Kidney (tissue), 14 donors: ENCODE data around the gene AFG1L. TPM values are rescaled to one million over a fixed set of nuclear protein-coding genes. Genes with fewer than 3 reads are reported as not detected.
"Not testable (repeated sequence)": the region's sequence is repeated elsewhere in the genome, so short reads cannot be mapped to it uniquely, and the experiment has no call there.

Experiments
- DNase-seq, 5 donors: peaks; one replicate each; pipeline ENCODE4 v3.0.0-alpha.2; 2013 to 2020
- FAIRE-seq: peaks from 2 replicates; lab custom pipeline; 2012; peaks lifted over from hg19 to GRCh38; lab: Jason Lieb, UNC
- H3K27ac ChIP-seq, 2 donors: one replicate each; pipeline ENCODE4 v1.7.0; 2013; ENCODE audit warnings: low read depth in 2 of 2, low read length in 2 of 2, inconsistent platforms in 1 of 2
- H3K27me3 ChIP-seq: one replicate; pipeline ENCODE4 v1.7.1; 2013; ENCODE audit warnings: low read length, inconsistent platforms; ENCODE audit not compliant: control insufficient read depth, insufficient read depth
- H3K36me3 ChIP-seq, 3 donors: one replicate each; pipeline versions ENCODE4 v1.7.0 to v1.7.1; 2013; ENCODE audit warnings: low read length in 3 of 3, control low read depth in 1 of 3, inconsistent platforms in 1 of 3; ENCODE audit not compliant: insufficient read depth in 3 of 3, control insufficient read depth in 2 of 3
- H3K4me1 ChIP-seq, 3 donors: one replicate each; pipeline versions ENCODE4 v1.7.0 to v1.7.1; 2013; ENCODE audit warnings: low read length in 3 of 3, inconsistent platforms in 1 of 3, low read depth in 1 of 3; ENCODE audit not compliant: control insufficient read depth in 2 of 3, insufficient read depth in 2 of 3
- H3K4me3 ChIP-seq, 3 donors: one replicate each; pipeline versions ENCODE4 v1.7.0 to v1.8.1; 2013; ENCODE audit warnings: low read length in 3 of 3, control low read depth in 1 of 3, inconsistent platforms in 1 of 3
- H3K9ac ChIP-seq, 3 donors: one replicate each; pipeline versions ENCODE4 v1.7.0 to v1.7.1; 2013; ENCODE audit warnings: low read length in 3 of 3, control low read depth in 1 of 3, inconsistent platforms in 1 of 3
- H3K9me3 ChIP-seq, 3 donors: one replicate each; pipeline versions ENCODE4 v1.7.0 to v1.7.1; 2013; ENCODE audit warnings: low read length in 3 of 3, control low read depth in 1 of 3, inconsistent platforms in 1 of 3; ENCODE audit not compliant: control insufficient read depth in 2 of 3, insufficient read depth in 1 of 3
- intact Hi-C: fragments of 100-400 bp; cut with DNase I; formaldehyde crosslinking; loops from one replicate; pipeline ENCODE4 v1.11.1; 2022
- polyA plus RNA-seq: library from polyadenylated mRNA; stranded (reverse); fragments of 350-450 nt; fragmentation: Illumina TruSeq; extraction: RNeasy Lipid Tissue Mini Kit (QIAGEN cat#74804); gene quantifications from one replicate; pipeline ENCODE4 v1.2.3, GENCODE V29; 2014; ENCODE audit warnings: low read depth, low replicate concordance; ENCODE audit not compliant: insufficient read depth
- total RNA-seq: library from RNA; stranded (reverse); fragmentation: NEBNext Ultra II Directional; extraction: Animal tissue kit (Norgen Biotek cat#: 25700); gene quantifications from one replicate; pipeline ENCODE4 v1.2.1, GENCODE V29; 2021
- TF ChIP-seq, protein P1 (sequence below): IDR thresholded peaks from 3 replicates; pipeline ENCODE4 v1.5.1; 2012; ENCODE audit warnings: mild to moderate bottlenecking, moderate library complexity, borderline replicate concordance; ENCODE audit not compliant: insufficient read depth; ENCODE audit errors: extremely low read depth
- donor health status: control.
- donor health status: control.
- donor health status: control.
- donor health status: control.
- donor health status: control.
- donor health status: DM: yes; HTN: yes; CAD: no.
- donor health status: Normal renal cell carcinoma (clear cell type).

The AFG1L gene
- total and polyA plus RNA-seq, 2 donors from 2014 or later: 6.8 to 7.0 TPM

DNA sequence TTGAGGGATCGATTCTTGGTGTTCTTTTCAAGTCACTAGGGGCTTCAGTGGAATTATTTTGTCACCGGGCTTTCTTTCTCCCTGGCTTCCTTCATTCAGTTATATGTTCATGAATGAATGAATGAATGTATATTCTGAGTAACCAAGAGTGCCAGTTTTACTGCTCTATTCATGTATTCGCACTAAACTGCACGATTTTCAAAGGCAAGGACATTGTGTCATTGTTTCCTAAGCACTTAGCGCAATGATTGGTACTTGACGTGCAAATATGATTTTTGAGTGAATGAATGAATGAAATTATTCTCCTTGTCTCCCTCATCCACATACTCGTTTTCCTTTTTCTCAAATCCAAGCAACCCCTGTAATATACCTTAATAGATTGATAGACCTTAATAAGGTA, 822 bp downstream of the AFG1L start:
- H3K9me3 ChIP-seq: no peaks in the 10 kb centered on the region
- peak overlapping the region; percentile 89 to 99 (median 93) for H3K9ac ChIP-seq
- peak overlapping the region in 1 of 2 donors; percentile 96 for H3K27ac ChIP-seq
- H3K36me3 ChIP-seq: no peaks in the 10 kb centered on the region
- H3K27me3 ChIP-seq: no peaks in the 10 kb centered on the region
- FAIRE-seq: no peak
- H3K4me1 ChIP-seq: peaks cover 0 to 3% (median 0%) of the 10 kb centered on the region in 3 donors
- intact Hi-C loops: no loop called here
- TF ChIP-seq, protein P1, sequence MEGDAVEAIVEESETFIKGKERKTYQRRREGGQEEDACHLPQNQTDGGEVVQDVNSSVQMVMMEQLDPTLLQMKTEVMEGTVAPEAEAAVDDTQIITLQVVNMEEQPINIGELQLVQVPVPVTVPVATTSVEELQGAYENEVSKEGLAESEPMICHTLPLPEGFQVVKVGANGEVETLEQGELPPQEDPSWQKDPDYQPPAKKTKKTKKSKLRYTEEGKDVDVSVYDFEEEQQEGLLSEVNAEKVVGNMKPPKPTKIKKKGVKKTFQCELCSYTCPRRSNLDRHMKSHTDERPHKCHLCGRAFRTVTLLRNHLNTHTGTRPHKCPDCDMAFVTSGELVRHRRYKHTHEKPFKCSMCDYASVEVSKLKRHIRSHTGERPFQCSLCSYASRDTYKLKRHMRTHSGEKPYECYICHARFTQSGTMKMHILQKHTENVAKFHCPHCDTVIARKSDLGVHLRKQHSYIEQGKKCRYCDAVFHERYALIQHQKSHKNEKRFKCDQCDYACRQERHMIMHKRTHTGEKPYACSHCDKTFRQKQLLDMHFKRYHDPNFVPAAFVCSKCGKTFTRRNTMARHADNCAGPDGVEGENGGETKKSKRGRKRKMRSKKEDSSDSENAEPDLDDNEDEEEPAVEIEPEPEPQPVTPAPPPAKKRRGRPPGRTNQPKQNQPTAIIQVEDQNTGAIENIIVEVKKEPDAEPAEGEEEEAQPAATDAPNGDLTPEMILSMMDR: no peak
- no peak for DNase-seq
- H3K4me3 ChIP-seq: peak overlapping the region; percentile 91 to 99 (median 97)

DNA sequence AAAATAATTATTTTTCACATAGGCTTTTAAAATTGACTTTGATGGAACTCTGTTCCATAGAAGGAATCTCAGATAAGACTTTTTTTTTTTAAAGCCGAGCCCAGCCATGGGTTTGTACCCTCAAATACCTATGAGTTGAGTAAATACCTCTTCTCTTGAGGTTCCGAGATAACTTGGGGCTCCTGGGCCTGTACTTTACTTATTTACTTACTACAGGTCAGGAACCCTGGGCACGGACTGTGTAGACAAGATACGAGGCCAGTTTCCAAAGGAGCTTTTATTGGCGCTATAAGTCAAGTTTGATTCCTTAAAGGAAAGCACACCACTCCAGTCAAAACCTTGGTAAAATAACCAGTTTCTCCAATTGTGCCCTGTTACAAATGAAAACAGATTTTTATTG, 7.5 kb downstream of the AFG1L start:
- no peaks in the 10 kb centered on the region for H3K27me3 ChIP-seq
- no peak for FAIRE-seq
- H3K4me3 ChIP-seq: no peak overlapping the region
- intact Hi-C loops: no loop called here
- H3K9me3 ChIP-seq: no peaks in the 10 kb centered on the region
- H3K27ac ChIP-seq: no peak overlapping the region
- DNase-seq: no peak
- no peak overlapping the region for H3K9ac ChIP-seq
- H3K36me3 ChIP-seq: no peaks in the 10 kb centered on the region
- no peaks in the 10 kb centered on the region for H3K4me1 ChIP-seq
- TF ChIP-seq, protein P1: no peak

DNA sequence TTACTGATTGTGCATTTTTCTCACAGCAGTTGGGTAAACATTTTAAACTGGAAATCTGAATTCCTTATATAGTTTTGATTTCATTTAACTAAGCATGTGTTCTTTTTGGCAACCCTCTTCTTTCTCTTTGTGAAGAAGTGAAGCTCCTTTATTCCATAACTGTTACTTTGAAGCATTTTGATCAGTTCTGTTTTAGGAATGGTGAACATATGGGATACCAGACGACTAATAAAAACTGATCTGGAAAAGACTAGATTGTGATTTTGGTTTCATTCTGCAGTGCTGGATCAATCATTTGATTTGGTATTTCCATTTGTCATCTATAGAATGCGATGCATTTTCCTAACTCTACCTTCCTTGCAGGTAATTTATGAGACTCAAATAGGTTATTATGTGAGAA, 9.8 kb downstream of the AFG1L start:
- FAIRE-seq: no peak
- no peaks in the 10 kb centered on the region for H3K27me3 ChIP-seq
- H3K4me3 ChIP-seq: no peak overlapping the region
- H3K27ac ChIP-seq: no peak overlapping the region
- intact Hi-C loops: no loop called here
- H3K9ac ChIP-seq: no peak overlapping the region
- H3K9me3 ChIP-seq: no peaks in the 10 kb centered on the region
- H3K36me3 ChIP-seq: no peaks in the 10 kb centered on the region
- TF ChIP-seq, protein P1: no peak
- no peak for DNase-seq
- no peaks in the 10 kb centered on the region for H3K4me1 ChIP-seq

DNA sequence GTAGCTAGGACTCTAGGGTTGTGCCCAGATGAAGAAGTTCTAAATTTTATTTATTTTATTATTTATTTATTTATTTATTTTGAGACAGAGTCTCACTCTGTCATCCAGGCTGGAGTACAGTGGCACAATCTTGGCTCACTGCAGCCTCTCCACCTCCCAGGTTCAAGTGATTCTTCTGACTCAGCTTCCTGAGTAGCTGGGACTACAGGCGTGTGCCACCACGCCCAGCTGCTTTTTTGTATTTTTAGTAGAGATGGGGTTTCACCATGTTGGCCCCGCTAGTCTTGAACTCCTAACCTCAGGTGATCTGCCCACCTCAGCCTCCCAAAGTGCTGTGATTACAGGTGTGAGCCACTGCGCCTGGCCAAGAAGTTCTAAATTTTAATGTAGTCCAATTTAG, 13.8 kb downstream of the AFG1L start:
- intact Hi-C loops, H3K4me3 ChIP-seq, H3K9me3 ChIP-seq, H3K27me3 ChIP-seq, FAIRE-seq, H3K27ac ChIP-seq, DNase-seq, H3K4me1 ChIP-seq, H3K36me3 ChIP-seq, H3K9ac ChIP-seq: not testable (repeated sequence)
